ENCODE results near the gene SLC44A5. TPM values are rescaled to one million over a fixed set of nuclear protein-coding genes. Genes with fewer than 3 reads are reported as not detected.

Gene SLC44A5
- total and polyA plus RNA-seq, 10 of the 15 experiments (the other 5 are each of a cell fraction or from before 2014, with no cell fraction given) = 0.04 to 1.3 TPM; not detected in 8

GRCh38 chr1:75171876-75172275 lies 439.0 kb downstream of the SLC44A5 start:
- ATAC-seq (no peak), DNase-seq (ENCODE audit: low read depth, low spot score) (no peak), FAIRE-seq (no peak)
- TF ChIP-seq NR2F1 (conservative IDR thresholded peaks at IDR 0.05) = no peak
- TF ChIP-seq ATF2 (IDR thresholded peaks at IDR 0.05; ENCODE audit: low read length) = no peak
- no peak for TF ChIP-seq MXI1 (IDR thresholded peaks at IDR 0.05; ENCODE audit: low read depth, low read length)
- no peak for TF ChIP-seq POLR2AphosphoS5 (IDR thresholded peaks at IDR 0.05; ENCODE audit: low read length)
- TF ChIP-seq BACH1 (IDR thresholded peaks at IDR 0.05; ENCODE audit: borderline replicate concordance) = no peak
- TF ChIP-seq SIN3A (IDR thresholded peaks at IDR 0.05; ENCODE audit: low read depth, low read length) = no peak
- TF ChIP-seq PML (IDR thresholded peaks at IDR 0.05; ENCODE audit: low read length) = no peak
- TF ChIP-seq FOS (IDR thresholded peaks at IDR 0.05; ENCODE audit: borderline replicate concordance, extremely low read depth, insufficient read length) = no peak
- TF ChIP-seq SUZ12 (IDR thresholded peaks at IDR 0.05; ENCODE audit: unreplicated experiment) = no peak
- no peak for TF ChIP-seq ELK1 (IDR thresholded peaks at IDR 0.05; ENCODE audit: low read depth, low read length)
- no peak for TF ChIP-seq NFYA (IDR thresholded peaks at IDR 0.05; ENCODE audit: borderline replicate concordance, low read depth, low read length)
- no peak for TF ChIP-seq ZBED1 (IDR thresholded peaks at IDR 0.05; ENCODE audit: borderline replicate concordance)
- TF ChIP-seq DPF2 (IDR thresholded peaks at IDR 0.05) = no peak
- no peak for TF ChIP-seq SMARCA5 (IDR thresholded peaks at IDR 0.05)
- no peak for TF ChIP-seq SKIL (IDR thresholded peaks at IDR 0.05; ENCODE audit: low read depth, poor library complexity, severe bottlenecking)
- TF ChIP-seq ZNF207 (IDR thresholded peaks at IDR 0.05; ENCODE audit: borderline replicate concordance) = no peak
- no peak for TF ChIP-seq SMAD1 (IDR thresholded peaks at IDR 0.05; ENCODE audit: low read depth, partially characterized antibody)
- no peak for TF ChIP-seq CHD2 (IDR thresholded peaks at IDR 0.05; ENCODE audit: borderline replicate concordance, low read depth, low read length)
- POLR2A ChIA-PET = no interaction called here
- Histone ChIP-seq H2AFZ (ENCODE audit: control insufficient read depth, low read depth, low read length) (no peak overlapping the region), H3K27ac (ENCODE audit: control insufficient read depth, insufficient read depth) (no peak overlapping the region), H3K79me2 (ENCODE audit: control insufficient read depth, insufficient read depth, low read length) (no peaks in the 10 kb centered on the region), H3K4me1 (ENCODE audit: control insufficient read depth, insufficient read depth, low read length) (no peaks in the 10 kb centered on the region), H3K27me3 (replicated peaks in 1 of 2; ENCODE audit: control insufficient read depth in 2 of 2, insufficient read depth in 2 of 2, low read length in 1 of 2) (no peaks in the 10 kb centered on the region), H3K9ac (ENCODE audit: control insufficient read depth, insufficient read depth, low read length) (no peak overlapping the region), H4K20me1 (ENCODE audit: control insufficient read depth, insufficient read depth) (no peaks in the 10 kb centered on the region), H3K9me3 (replicated peaks; ENCODE audit: control insufficient read depth, insufficient read depth, low read length) (no peaks in the 10 kb centered on the region), H3K4me2 (ENCODE audit: control insufficient read depth, insufficient read depth) (no peak overlapping the region), H3K36me3 (ENCODE audit: control insufficient read depth in 2 of 2, insufficient read depth in 2 of 2, low read length in 1 of 2) (no peaks in the 10 kb centered on the region), H3K4me3 (no peak overlapping the region)
- WGBS (ENCODE audit: insufficient coverage, insufficient replicate concordance, low lambda C conversion rate, missing lambda C conversion rate) = 0% methylated on average over 1 of the region's 1 CpG
- intact Hi-C loops (cut with micrococcal nuclease; ENCODE audit: unreplicated experiment) = no loop called here
- RAD21 ChIA-PET (ENCODE audit: unreplicated experiment) = no interaction called here
- SMC1A ChIA-PET (ENCODE audit: uncharacterized antibody, unreplicated experiment) = no interaction called here
- in situ Hi-C loops (cut with MboI) = no loop called here
- CTCF ChIA-PET = no interaction called here
- BruUV-seq (replicated peaks) = no TSS peak

Data from GM12878 (cell line).